Activated naive CD8-positive, alpha-beta T cell (primary cell): Measurements from ENCODE around the gene LPIN2.
A peak's percentile ranks its signal among the peaks of the same experiment; 100 is the strongest.

Experiments used
- H3K27ac Mint-ChIP-seq: one replicate; pipeline ENCODE4 v1.8.0; 2021; ENCODE audit warnings: mixed read lengths
- H3K27me3 Mint-ChIP-seq: one replicate; pipeline ENCODE4 v1.8.0; 2021; ENCODE audit warnings: mixed read lengths
- H3K36me3 Mint-ChIP-seq: one replicate; pipeline ENCODE4 v1.8.0; 2021; ENCODE audit warnings: mixed read lengths
- H3K4me1 Mint-ChIP-seq: one replicate; pipeline ENCODE4 v1.8.0; 2021; ENCODE audit warnings: low read depth, mixed read lengths
- H3K4me3 Mint-ChIP-seq: one replicate; pipeline ENCODE4 v1.8.0; 2021; ENCODE audit warnings: mild to moderate bottlenecking, mixed read lengths
- H3K9me3 Mint-ChIP-seq: one replicate; pipeline ENCODE4 v1.8.0; 2021; ENCODE audit warnings: low read depth, mixed read lengths

The LPIN2 gene, protein sequence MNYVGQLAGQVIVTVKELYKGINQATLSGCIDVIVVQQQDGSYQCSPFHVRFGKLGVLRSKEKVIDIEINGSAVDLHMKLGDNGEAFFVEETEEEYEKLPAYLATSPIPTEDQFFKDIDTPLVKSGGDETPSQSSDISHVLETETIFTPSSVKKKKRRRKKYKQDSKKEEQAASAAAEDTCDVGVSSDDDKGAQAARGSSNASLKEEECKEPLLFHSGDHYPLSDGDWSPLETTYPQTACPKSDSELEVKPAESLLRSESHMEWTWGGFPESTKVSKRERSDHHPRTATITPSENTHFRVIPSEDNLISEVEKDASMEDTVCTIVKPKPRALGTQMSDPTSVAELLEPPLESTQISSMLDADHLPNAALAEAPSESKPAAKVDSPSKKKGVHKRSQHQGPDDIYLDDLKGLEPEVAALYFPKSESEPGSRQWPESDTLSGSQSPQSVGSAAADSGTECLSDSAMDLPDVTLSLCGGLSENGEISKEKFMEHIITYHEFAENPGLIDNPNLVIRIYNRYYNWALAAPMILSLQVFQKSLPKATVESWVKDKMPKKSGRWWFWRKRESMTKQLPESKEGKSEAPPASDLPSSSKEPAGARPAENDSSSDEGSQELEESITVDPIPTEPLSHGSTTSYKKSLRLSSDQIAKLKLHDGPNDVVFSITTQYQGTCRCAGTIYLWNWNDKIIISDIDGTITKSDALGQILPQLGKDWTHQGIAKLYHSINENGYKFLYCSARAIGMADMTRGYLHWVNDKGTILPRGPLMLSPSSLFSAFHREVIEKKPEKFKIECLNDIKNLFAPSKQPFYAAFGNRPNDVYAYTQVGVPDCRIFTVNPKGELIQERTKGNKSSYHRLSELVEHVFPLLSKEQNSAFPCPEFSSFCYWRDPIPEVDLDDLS

DNA sequence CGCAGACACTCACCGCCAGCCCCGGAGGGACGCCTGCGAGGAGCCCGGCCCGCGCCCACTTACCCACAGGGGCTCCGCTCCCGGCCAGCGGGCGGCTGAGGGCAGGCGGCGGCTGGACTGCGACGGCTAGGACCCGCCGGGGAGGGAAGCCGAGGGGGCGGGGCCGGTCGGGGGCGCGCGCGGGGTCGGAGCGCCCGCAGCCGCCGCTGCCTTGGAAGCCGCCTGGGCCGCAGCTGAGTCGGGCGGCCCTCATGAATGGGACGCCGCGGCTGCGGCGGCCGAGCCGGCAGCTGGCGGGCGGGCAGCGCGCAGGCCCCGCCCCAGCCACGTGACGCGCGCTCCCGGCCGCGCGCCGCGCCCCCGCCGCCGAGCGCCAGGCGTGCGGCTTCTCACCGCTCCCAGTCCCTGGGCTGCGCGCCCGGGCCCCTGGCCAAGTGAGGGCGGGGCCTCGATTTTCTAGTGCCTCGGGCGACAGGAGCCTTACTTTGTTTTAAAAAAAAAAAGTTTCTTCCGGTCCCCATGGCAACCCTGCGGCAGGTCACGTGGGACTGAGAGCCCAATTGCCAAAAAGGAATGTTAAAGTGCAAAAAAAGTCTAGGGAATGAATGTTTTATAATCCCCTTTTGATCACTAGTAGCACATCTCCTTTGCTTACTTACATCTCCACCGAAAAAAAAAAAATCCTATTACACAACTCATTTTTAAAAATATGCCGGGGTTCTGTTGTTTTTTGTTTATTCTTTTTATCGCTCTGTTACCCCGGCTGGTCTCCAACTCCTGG is at the start of gene LPIN2:
LPIN2 (minus strand) TSS at position 121 of the 781 bp plus-strand sequence. CDS start 52,304 bp downstream, outside the sequence.
- Mint-ChIP-seq H3K36me3 (peaks cover 3% of the 10 kb centered on the region), H3K9me3 (no peaks in the 10 kb centered on the region), H3K4me3 (peak within 1 kb of the TSS; percentile 96), H3K4me1 (peaks cover 59% of the 10 kb centered on the region), H3K27ac (peak within 1 kb of the TSS; percentile 92), H3K27me3 (no peaks in the 10 kb centered on the region)

DNA sequence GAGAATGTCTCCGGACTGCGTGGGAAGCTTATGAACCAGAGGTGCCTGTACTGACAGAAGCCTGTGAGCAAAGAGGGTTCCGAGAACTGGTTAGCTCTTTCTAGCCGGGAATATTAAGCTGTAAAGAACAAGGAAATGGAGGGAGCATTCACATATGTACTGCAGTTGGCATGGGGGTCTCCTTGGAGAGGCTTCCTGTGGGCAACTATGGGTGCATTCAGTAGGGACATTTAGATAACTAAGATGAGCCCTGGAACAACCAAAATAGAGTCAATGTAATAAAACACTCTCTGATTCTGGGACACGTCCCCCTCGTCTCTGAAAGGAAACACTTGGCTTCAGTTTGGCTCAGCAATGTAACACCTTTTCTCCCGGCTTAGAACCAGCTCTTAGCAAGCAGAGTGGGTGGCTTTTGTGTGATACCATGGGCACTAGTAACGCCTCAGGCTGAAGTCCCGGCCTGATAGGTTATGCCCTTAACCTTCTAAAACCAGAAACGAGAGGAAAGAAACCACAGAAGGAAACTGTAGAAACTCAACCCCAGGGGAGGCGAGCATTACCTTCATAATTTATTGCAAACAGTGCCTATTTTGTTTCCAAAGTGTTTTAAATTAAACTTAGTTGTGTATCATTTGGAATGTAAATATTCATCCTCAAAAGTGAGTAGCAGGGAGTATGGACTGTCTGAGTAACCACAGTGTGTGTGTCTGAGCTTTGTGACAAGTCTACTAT is 48.8 kb upstream of the LPIN2 start:
- Mint-ChIP-seq H3K4me3 (peak overlapping the region; percentile 74), H3K9me3 (no peaks in the 10 kb centered on the region), H3K27ac (peak overlapping the region; percentile 98), H3K27me3 (no peaks in the 10 kb centered on the region), H3K4me1 (peaks cover 60% of the 10 kb centered on the region), H3K36me3 (no peaks in the 10 kb centered on the region)

DNA sequence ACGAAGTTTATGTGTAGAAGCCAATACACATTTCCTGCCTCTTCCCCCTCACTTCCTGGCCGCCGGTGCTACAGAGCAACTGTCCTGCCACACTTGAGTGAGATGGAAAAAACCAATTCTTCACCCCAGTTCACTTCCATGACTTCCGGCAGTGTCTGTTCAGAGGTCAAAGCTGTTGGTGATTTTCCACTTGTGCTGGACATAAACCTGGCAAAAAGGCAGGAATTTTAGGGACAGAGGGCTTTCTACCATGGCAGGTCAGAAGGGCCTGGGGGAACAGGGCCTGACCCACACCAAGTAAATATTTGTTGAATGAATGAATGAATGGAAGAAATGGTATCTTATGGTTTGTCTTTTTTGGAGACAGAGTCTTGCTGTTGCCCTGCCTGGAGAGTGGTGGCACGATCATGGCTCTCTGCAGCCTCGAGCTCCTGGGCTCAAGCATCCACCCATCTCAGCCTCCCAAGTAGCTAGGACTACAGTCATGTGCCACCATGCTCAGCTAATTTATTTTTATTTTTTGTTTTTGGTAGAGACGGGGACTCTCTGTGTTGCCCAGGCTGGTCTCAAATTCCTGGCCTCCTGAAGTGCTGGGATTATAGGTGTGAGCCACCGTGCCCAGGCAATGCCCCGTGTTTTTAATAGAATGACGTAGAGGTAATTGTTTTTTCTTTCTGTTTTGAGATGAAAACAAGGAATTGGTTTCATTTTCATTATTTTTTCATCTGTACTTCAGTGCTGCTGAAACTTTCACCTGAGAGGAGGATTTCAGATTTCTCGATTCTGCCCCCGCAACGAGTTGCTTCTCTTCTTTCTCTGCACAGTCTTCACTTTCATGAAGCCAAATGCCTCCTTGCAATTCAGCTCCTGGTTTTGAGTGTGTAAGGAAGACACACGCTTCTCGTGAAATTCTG is 48.0 kb upstream of the LPIN2 start:
- Mint-ChIP-seq H3K4me1 (peaks cover 57% of the 10 kb centered on the region), H3K27me3 (no peaks in the 10 kb centered on the region), H3K4me3 (peak overlapping the region; percentile 74), H3K36me3 (no peaks in the 10 kb centered on the region), H3K27ac (peak overlapping the region; percentile 98), H3K9me3 (no peaks in the 10 kb centered on the region)

DNA sequence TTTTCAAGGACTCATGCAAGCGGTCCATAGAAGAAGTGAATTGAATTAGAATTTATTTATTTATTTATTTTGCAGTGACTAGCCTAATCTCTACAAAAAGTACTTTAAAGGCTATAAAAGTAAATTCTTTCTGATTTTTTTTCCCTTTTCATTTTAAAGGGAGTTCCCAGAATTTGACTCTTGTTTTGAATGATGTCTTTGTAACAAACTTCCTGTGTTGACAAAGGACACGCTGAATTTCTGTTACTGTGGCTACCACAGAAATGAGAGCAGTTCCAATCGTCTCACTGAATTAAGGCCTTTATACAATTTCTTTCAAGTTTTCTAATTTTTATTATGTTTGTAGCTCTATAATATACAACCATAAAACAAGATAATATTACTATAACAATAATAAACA is 46.3 kb upstream of the LPIN2 start:
- H3K36me3 Mint-ChIP-seq = peaks cover under 1% of the 10 kb centered on the region
- H3K9me3 Mint-ChIP-seq = no peaks in the 10 kb centered on the region
- H3K4me3 Mint-ChIP-seq = no peak overlapping the region
- H3K27me3 Mint-ChIP-seq = no peaks in the 10 kb centered on the region
- peaks cover 57% of the 10 kb centered on the region for H3K4me1 Mint-ChIP-seq
- peak overlapping the region; percentile 98 for H3K27ac Mint-ChIP-seq

DNA sequence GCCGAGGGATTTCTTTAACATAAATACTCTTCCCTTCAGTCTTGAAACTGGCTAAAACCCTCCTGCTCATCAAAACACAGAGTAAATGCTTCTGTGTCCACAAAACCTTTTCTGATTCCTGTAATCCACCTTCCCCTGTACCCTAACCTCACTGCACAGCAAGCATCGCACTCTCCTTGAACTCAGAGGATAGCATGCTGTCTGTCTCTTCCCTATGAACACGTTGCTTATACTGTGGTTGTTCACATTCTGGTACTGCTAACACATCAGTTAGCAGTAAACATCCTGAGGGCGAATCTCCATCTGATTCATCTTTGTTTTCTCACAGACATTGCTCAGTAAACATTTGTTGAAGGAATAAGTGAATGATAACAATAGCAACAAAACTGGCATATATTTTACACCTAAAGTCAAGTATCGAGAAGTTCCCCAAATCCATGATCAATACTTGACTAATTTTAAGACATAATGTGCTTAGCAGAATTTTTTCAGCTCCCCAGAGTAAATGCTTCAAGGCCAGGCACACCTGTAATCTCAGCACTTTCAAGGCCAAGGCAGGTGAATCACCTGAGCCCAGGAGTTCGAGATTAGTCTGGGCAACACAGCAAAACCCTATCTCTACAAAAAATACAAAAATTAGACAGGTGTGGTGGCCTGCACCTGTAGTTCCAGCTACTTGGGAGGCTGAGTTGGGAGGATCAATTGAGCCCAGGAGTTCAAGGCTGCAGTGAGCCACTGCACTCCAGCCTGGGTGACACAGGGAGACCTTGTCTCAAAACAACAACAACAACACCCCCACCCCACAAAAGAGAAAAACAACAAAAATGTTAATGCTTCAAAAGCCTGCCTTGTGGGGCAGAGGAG is 45.6 kb upstream of the LPIN2 start:
- peaks cover under 1% of the 10 kb centered on the region for H3K9me3 Mint-ChIP-seq

DNA sequence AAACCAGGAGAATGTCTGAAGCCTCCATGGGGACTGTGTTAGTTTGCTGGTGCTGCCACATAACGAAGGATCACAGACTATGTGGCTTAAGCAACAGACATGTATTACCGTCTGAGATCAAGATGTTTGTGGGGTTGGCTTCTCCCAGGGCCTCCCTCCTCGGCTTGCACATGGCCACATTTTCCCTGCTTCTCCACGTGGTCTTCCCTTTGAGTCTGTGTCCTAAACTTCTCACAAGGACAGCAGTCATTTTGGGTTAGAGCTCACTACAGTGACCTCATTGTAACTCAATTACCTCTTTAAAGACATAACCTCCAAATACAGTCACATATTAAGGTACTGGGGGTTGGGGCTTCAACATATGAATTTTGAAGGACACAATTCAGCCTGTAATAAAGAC is 44.6 kb upstream of the LPIN2 start:
- Mint-ChIP-seq H3K9me3 (peaks cover 5% of the 10 kb centered on the region), H3K36me3 (peaks cover 8% of the 10 kb centered on the region), H3K4me1 (peaks cover 54% of the 10 kb centered on the region), H3K4me3 (no peak overlapping the region), H3K27ac (peak overlapping the region; percentile 70), H3K27me3 (no peaks in the 10 kb centered on the region)

More for the DNA sequence above, 45.6 kb upstream of the LPIN2 start:
- peaks cover 57% of the 10 kb centered on the region for H3K4me1 Mint-ChIP-seq
- peaks cover 3% of the 10 kb centered on the region for H3K36me3 Mint-ChIP-seq
- H3K27ac Mint-ChIP-seq = peak overlapping the region; percentile 98
- H3K4me3 Mint-ChIP-seq = peak overlapping the region; percentile 0
- no peaks in the 10 kb centered on the region for H3K27me3 Mint-ChIP-seq

DNA sequence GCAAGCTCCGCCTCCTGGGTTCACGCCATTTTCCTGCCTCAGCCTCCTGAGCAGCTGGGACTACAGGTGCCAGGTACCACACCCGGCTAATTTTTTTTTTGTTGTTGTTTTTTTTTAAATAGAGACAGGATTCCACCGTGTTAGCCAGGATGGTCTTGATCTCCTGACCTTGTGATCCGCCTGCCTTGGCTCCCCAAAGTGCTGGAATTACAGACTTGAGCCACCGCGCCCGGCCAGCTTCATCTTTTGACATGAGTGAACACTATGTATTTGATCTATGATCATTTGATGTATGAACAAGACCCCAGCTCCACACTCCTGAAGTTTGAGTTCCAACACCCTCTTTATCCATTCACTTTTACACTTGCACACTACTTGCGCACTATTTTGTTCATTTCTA is 43.4 kb upstream of the LPIN2 start:
- Mint-ChIP-seq H3K4me1 (peaks cover 51% of the 10 kb centered on the region), H3K36me3 (peaks cover 10% of the 10 kb centered on the region), H3K27me3 (no peaks in the 10 kb centered on the region), H3K4me3 (no peak overlapping the region), H3K9me3 (peaks cover 5% of the 10 kb centered on the region), H3K27ac (no peak overlapping the region)

DNA sequence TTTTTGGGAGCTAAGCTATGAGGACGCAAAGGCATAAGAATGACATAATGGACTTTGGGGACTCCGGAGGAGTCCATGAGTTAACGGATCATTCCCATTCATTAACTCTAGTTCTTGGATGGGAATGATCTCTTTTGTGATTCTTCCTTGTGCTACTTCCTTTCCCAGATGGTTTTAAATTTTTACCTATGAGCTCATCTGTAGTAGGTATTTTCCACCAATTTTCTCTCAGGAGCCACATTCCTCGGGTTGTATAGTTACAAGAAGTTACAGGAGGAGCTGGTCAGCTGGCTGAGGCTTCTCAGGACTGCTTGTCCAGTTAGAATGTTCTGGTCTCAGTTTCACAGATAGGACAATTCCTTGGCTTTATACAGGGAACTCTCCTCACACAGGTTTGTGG is 42.9 kb upstream of the LPIN2 start:
- H3K27me3 Mint-ChIP-seq = no peaks in the 10 kb centered on the region
- no peak overlapping the region for H3K4me3 Mint-ChIP-seq
- H3K36me3 Mint-ChIP-seq = peaks cover 10% of the 10 kb centered on the region

DNA sequence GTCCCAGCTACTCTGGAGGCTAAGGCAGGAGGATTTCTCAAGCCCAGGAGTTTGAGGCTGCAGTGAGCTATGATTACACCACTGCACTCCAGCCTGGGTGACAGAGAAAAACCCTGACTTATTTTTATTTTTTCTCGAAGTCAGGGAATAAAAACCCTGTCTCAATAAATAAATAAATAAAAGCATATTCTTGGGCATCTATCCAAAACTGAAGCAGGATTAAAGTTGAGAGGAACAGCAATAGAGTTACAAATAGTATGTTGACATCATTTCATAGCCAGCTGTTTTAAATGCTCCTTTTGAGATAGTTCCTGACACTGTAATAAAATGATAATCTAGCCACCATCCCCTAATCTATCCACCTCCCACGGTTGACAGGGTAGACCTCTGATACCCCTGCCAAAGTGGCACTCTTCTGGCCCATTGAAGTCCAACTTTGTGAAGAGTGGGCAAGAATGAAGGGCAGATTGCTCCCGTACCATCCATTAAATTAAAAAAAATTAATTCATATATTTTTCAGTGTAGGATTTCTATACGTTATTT is 42.3 kb upstream of the LPIN2 start:
- Mint-ChIP-seq H3K36me3 (peaks cover 10% of the 10 kb centered on the region), H3K27me3 (no peaks in the 10 kb centered on the region), H3K4me3 (no peak overlapping the region), H3K9me3 (peaks cover 5% of the 10 kb centered on the region), H3K27ac (no peak overlapping the region), H3K4me1 (peaks cover 40% of the 10 kb centered on the region)

More for the DNA sequence above, 42.9 kb upstream of the LPIN2 start:
- peaks cover 46% of the 10 kb centered on the region for H3K4me1 Mint-ChIP-seq
- no peak overlapping the region for H3K27ac Mint-ChIP-seq
- H3K9me3 Mint-ChIP-seq = peaks cover 5% of the 10 kb centered on the region

DNA sequence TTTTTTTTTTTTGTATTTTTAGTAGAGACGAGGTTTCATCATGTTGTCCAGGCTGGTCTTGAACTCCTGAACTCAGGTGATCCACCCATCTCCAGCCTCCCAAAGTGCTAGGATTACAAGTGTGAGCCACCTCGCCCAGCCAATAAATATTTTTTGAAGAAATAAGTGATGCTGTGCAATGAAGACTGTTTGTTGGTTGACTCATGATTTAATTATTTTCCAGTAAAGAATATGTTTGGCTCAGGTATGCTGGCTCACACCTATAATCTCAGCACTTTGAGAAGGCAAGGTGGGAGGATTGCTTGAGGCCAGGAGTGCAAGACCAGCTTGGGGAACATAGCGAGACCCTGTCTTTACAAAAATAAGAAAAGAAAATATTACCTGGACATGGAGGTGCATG is 41.8 kb upstream of the LPIN2 start:
- H3K9me3 Mint-ChIP-seq = peaks cover 5% of the 10 kb centered on the region
- no peak overlapping the region for H3K27ac Mint-ChIP-seq
- no peak overlapping the region for H3K4me3 Mint-ChIP-seq
- H3K4me1 Mint-ChIP-seq = peaks cover 36% of the 10 kb centered on the region
- H3K27me3 Mint-ChIP-seq = no peaks in the 10 kb centered on the region
- H3K36me3 Mint-ChIP-seq = peaks cover 10% of the 10 kb centered on the region

DNA sequence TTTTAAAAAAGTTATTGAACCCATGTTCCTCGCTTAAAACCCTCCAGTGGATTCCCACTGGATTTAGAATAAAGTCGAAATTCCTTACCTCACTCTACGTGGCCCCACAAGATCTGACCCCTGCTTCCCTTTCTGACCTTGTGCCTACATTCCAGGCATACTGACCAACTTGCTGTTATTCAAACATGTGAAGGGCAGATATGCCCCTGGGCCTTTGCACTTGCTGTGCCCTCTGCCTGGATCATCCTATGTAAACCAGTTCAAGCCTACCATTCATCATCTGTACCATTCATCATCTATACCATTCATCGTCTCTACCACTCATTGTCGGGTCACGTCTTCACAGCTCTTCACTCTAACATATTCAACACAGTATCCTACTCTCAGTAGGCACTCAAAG is 41.3 kb upstream of the LPIN2 start:
- Mint-ChIP-seq H3K9me3 (peaks cover 5% of the 10 kb centered on the region), H3K4me3 (no peak overlapping the region), H3K36me3 (peaks cover 10% of the 10 kb centered on the region), H3K27ac (no peak overlapping the region), H3K27me3 (no peaks in the 10 kb centered on the region), H3K4me1 (peaks cover 33% of the 10 kb centered on the region)

DNA sequence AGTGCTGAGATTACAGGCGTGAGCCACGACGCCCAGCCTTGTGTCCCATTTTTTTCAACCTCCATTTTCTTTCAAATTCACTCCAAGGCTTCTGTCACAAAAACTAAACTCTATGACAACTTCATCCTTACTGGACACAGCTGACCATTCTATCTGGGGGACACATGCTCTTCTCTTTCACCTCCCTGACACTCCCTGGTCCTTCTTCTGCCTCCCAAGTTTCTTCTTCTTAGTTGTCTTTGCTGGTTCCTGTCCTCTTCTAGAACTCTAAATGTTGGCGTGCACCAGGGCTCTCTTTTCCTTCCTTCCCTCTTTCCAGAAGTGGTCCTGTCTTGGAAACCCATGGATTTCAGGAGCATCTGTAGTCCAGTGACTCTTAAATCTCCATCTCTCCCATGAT is 40.1 kb upstream of the LPIN2 start:
- Mint-ChIP-seq H3K4me1 (peaks cover 24% of the 10 kb centered on the region), H3K9me3 (peaks cover 5% of the 10 kb centered on the region), H3K36me3 (peaks cover 10% of the 10 kb centered on the region), H3K4me3 (no peak overlapping the region), H3K27ac (peak overlapping the region; percentile 46), H3K27me3 (no peaks in the 10 kb centered on the region)
